AG10803 (cell line): ENCODE measurements around the gene GRIK1.

Experiments used
- DNase-seq: peaks from one replicate; pipeline ENCODE4 v3.0.0; 2010; ENCODE audit warnings: low read depth
- H3K4me3 ChIP-seq: 2 replicates; pipeline ENCODE4 v1.5.1; 2011; ENCODE audit warnings: mild to moderate bottlenecking, low read length, control low read depth
- TF ChIP-seq, protein P1 (sequence below): conservative IDR thresholded peaks from 2 replicates; pipeline ENCODE4 v1.5.1; 2011; ENCODE audit warnings: mild to moderate bottlenecking, low read length, control low read depth, inconsistent platforms

Gene GRIK1

DNA sequence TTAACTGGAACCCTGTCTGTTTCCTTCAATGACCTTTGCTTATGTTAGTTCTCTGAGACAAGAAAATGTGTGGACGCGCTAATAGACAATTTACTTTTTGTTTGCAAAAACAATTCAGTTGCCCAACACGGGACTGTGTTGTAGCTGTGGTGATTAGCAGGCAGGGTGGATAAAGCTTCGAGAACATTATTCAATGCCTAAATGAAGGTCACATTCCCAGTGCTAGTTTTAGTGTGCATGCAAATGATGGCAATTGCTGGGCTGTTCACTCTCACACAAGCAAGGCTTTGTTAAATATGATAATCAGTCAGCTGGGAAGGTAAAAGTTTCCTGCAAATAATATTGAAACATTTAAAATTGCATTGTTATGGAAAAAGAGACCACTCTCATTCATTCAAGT, 452.6 kb downstream of the GRIK1 start:
- TF ChIP-seq, protein P1, sequence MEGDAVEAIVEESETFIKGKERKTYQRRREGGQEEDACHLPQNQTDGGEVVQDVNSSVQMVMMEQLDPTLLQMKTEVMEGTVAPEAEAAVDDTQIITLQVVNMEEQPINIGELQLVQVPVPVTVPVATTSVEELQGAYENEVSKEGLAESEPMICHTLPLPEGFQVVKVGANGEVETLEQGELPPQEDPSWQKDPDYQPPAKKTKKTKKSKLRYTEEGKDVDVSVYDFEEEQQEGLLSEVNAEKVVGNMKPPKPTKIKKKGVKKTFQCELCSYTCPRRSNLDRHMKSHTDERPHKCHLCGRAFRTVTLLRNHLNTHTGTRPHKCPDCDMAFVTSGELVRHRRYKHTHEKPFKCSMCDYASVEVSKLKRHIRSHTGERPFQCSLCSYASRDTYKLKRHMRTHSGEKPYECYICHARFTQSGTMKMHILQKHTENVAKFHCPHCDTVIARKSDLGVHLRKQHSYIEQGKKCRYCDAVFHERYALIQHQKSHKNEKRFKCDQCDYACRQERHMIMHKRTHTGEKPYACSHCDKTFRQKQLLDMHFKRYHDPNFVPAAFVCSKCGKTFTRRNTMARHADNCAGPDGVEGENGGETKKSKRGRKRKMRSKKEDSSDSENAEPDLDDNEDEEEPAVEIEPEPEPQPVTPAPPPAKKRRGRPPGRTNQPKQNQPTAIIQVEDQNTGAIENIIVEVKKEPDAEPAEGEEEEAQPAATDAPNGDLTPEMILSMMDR, result no peak
- DNase-seq, result no peak
- no peak overlapping the region for H3K4me3 ChIP-seq
